ENCODE measurements around the gene CCDC183.
"Not testable (repeated sequence)": the region's sequence is repeated elsewhere in the genome, so short reads cannot be mapped to it uniquely, and the experiment has no call there.

The CCDC183 gene

DNA sequence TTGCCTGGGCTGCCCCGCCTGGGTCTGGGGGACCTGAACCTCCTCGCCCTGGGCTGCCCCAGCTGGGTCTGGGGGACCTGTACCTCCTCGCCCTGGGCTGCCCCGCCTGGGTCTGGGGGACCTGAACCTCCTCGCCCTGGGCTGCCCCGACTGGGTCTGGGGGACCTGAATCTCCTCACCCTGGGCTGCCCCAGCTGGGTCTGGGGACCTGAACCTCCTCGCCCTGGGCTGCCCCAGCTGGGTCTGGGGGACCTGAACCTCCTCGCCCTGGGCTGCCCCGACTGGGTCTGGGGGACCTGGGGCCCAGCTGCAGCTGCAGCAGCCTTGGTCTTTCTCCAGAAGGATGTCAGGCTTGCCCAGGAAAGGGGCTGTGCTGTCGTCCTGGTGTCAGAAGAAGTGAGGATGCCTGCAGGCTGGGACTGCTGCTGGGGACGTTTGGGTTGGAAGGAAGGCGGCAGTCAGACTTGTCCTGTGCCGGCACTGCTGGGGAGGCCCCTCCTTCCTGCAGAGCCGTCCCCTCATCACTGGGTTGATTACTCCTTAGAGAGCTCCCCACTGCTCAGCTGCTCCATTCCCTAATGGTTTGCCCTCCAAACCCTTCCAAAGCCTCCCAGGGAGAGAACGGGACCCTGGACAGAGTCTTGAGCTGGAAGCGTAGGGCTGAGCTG is 37.4 kb downstream of the CCDC183 start:
- not testable (repeated sequence) for H3K79me2 ChIP-seq (ENCODE audit: control insufficient read depth, insufficient read depth, low read length); H3K79me1 ChIP-seq (ENCODE audit: low read length); H2BK120ac ChIP-seq (ENCODE audit: low read depth, low read length); H3K4ac ChIP-seq (ENCODE audit: low read depth, low read length); H4K8ac ChIP-seq (ENCODE audit: low read depth, low read length); H3K4me1 ChIP-seq (ENCODE audit: control insufficient read depth, low read depth, low read length); H3K23ac ChIP-seq (ENCODE audit: low read length); H3K56ac ChIP-seq (ENCODE audit: low read length); H4K5ac ChIP-seq (ENCODE audit: low read length); H2AK5ac ChIP-seq (ENCODE audit: low read length); H2BK5ac ChIP-seq (ENCODE audit: low read length); H3K4me3 ChIP-seq (ENCODE audit: low read length); H2BK15ac ChIP-seq (replicated peaks; ENCODE audit: low read depth); H3K9ac ChIP-seq (ENCODE audit: low read length); H3K18ac ChIP-seq (ENCODE audit: low read length); H3K27ac ChIP-seq (ENCODE audit: low read depth, low read length); H3K27me3 ChIP-seq (ENCODE audit: insufficient read depth, low read length, poor library complexity); DNase-seq; H3K4me2 ChIP-seq (ENCODE audit: low read length)
- H3K36me3 ChIP-seq (ENCODE audit: control insufficient read depth, insufficient read depth, low read length) = peaks cover 14% of the 10 kb centered on the region
- no CpG with 5 or more reads among the region's 16 CpGs for WGBS (ENCODE audit: extremely low coverage, insufficient coverage, low lambda C conversion rate)

- H3K4ac ChIP-seq (ENCODE audit: low read depth, low read length) = no peak overlapping the region
- H3K79me2 ChIP-seq (ENCODE audit: control insufficient read depth, insufficient read depth, low read length) = no peaks in the 10 kb centered on the region
- H2BK5ac ChIP-seq (ENCODE audit: low read length) = no peak overlapping the region
- no peaks in the 10 kb centered on the region for H3K79me1 ChIP-seq (ENCODE audit: low read length)
- H3K4me2 ChIP-seq (ENCODE audit: low read length) = no peak overlapping the region
- no peak overlapping the region for H4K5ac ChIP-seq (ENCODE audit: low read length)
- H3K27me3 ChIP-seq (ENCODE audit: insufficient read depth, low read length, poor library complexity) = no peaks in the 10 kb centered on the region
- H3K4me1 ChIP-seq (ENCODE audit: control insufficient read depth, low read depth, low read length) = no peaks in the 10 kb centered on the region
- no peak overlapping the region for H3K27ac ChIP-seq (ENCODE audit: low read depth, low read length)
- no peak overlapping the region for H3K56ac ChIP-seq (ENCODE audit: low read length)
- H2BK120ac ChIP-seq (ENCODE audit: low read depth, low read length) = no peak overlapping the region
- H3K4me3 ChIP-seq (ENCODE audit: low read length) = no peak overlapping the region
- H3K18ac ChIP-seq (ENCODE audit: low read length) = no peak overlapping the region
- H3K36me3 ChIP-seq (ENCODE audit: control insufficient read depth, insufficient read depth, low read length) = peaks cover 6% of the 10 kb centered on the region
- no peak overlapping the region for H2AK5ac ChIP-seq (ENCODE audit: low read length)
- H3K9ac ChIP-seq (ENCODE audit: low read length) = no peak overlapping the region
- DNase-seq = no peak
- no CpG with 5 or more reads among the region's 36 CpGs for WGBS (ENCODE audit: extremely low coverage, insufficient coverage, low lambda C conversion rate)
- H4K8ac ChIP-seq (ENCODE audit: low read depth, low read length) = no peak overlapping the region
- H3K23ac ChIP-seq (ENCODE audit: low read length) = no peak overlapping the region
- H2BK15ac ChIP-seq (replicated peaks; ENCODE audit: low read depth) = no peak overlapping the region
Observed at GRCh38 chr9:136835162-136835931, 39.2 kb downstream of the CCDC183 start.

GRCh38 chr9:136835932-136836904 is 40.1 kb downstream of the CCDC183 start:
- Histone ChIP-seq H3K23ac (ENCODE audit: low read length) (no peak overlapping the region), H4K5ac (ENCODE audit: low read length) (no peak overlapping the region), H3K18ac (ENCODE audit: low read length) (no peak overlapping the region), H3K4ac (ENCODE audit: low read depth, low read length) (no peak overlapping the region), H2BK5ac (ENCODE audit: low read length) (no peak overlapping the region), H3K4me3 (ENCODE audit: low read length) (no peak overlapping the region), H2BK15ac (replicated peaks; ENCODE audit: low read depth) (no peak overlapping the region), H4K8ac (ENCODE audit: low read depth, low read length) (no peak overlapping the region), H3K27ac (ENCODE audit: low read depth, low read length) (no peak overlapping the region), H3K36me3 (ENCODE audit: control insufficient read depth, insufficient read depth, low read length) (peaks cover 6% of the 10 kb centered on the region), H3K79me1 (ENCODE audit: low read length) (no peaks in the 10 kb centered on the region), H3K27me3 (ENCODE audit: insufficient read depth, low read length, poor library complexity) (no peaks in the 10 kb centered on the region), H2BK120ac (ENCODE audit: low read depth, low read length) (no peak overlapping the region), H2AK5ac (ENCODE audit: low read length) (no peak overlapping the region), H3K79me2 (ENCODE audit: control insufficient read depth, insufficient read depth, low read length) (no peaks in the 10 kb centered on the region), H3K9ac (ENCODE audit: low read length) (no peak overlapping the region), H3K56ac (ENCODE audit: low read length) (no peak overlapping the region), H3K4me2 (ENCODE audit: low read length) (no peak overlapping the region), H3K4me1 (ENCODE audit: control insufficient read depth, low read depth, low read length) (no peaks in the 10 kb centered on the region)
- no peak for DNase-seq
- WGBS (ENCODE audit: extremely low coverage, insufficient coverage, low lambda C conversion rate) = no CpG with 5 or more reads among the region's 21 CpGs

DNA sequence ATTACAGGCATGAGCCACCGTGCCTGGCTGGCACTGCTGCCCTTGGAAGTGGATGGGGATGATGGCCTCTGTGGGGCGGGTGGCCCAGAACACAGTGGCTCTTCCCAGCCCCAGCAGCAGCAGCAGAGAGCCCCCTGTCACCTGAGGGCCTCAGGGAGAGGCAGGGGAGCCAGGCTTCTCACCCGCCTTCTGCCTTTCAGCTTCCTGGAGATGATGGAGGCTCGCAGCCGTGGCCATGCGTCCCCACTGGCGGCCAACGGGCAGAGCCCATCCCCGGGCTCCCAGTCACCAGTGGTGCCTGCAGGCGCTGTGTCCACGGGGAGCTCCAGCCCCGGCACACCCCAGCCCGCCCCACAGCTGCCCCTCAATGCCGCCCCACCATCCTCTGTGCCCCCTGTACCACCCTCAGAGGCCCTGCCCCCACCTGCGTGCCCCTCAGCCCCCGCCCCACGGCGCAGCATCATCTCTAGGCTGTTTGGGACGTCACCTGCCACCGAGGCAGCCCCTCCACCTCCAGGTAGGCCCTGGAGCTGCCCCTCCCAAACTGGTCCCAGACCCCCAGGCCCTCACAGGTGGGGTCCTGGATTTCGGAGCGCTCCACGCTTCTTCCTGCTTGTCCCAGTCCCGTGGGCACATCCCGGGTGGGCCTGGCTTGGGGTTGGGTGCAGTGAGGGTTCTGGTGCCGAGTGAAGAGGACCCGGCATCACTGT is 41.2 kb downstream of the CCDC183 start:
- no peak overlapping the region for H2BK15ac ChIP-seq (replicated peaks; ENCODE audit: low read depth)
- no peak overlapping the region for H3K4me2 ChIP-seq (ENCODE audit: low read length)
- whole genome bisulfite sequencing (ENCODE audit: extremely low coverage, insufficient coverage, low lambda C conversion rate) = no CpG with 5 or more reads among the region's 27 CpGs

GRCh38 chr9:136837856-136838277 is 41.7 kb downstream of the CCDC183 start:
- H3K18ac ChIP-seq (ENCODE audit: low read length); H3K9ac ChIP-seq (ENCODE audit: low read length); H4K8ac ChIP-seq (ENCODE audit: low read depth, low read length); DNase-seq; H3K27ac ChIP-seq (ENCODE audit: low read depth, low read length); H3K4me2 ChIP-seq (ENCODE audit: low read length); H3K79me2 ChIP-seq (ENCODE audit: control insufficient read depth, insufficient read depth, low read length); H3K79me1 ChIP-seq (ENCODE audit: low read length); H2BK15ac ChIP-seq (replicated peaks; ENCODE audit: low read depth); H3K23ac ChIP-seq (ENCODE audit: low read length); H2BK120ac ChIP-seq (ENCODE audit: low read depth, low read length); H2AK5ac ChIP-seq (ENCODE audit: low read length); H3K4me3 ChIP-seq (ENCODE audit: low read length); H3K56ac ChIP-seq (ENCODE audit: low read length); H3K27me3 ChIP-seq (ENCODE audit: insufficient read depth, low read length, poor library complexity); H3K4me1 ChIP-seq (ENCODE audit: control insufficient read depth, low read depth, low read length); H3K36me3 ChIP-seq (ENCODE audit: control insufficient read depth, insufficient read depth, low read length); H3K4ac ChIP-seq (ENCODE audit: low read depth, low read length); H4K5ac ChIP-seq (ENCODE audit: low read length); H2BK5ac ChIP-seq (ENCODE audit: low read length): not testable (repeated sequence)
- no CpG with 5 or more reads among the region's 15 CpGs for WGBS (ENCODE audit: extremely low coverage, insufficient coverage, low lambda C conversion rate)

More for the DNA sequence above, 41.2 kb downstream of the CCDC183 start:
- Histone ChIP-seq H3K23ac (ENCODE audit: low read length) (no peak overlapping the region), H3K9ac (ENCODE audit: low read length) (no peak overlapping the region), H3K27ac (ENCODE audit: low read depth, low read length) (no peak overlapping the region), H3K4me3 (ENCODE audit: low read length) (no peak overlapping the region), H3K79me2 (ENCODE audit: control insufficient read depth, insufficient read depth, low read length) (no peaks in the 10 kb centered on the region), H3K4ac (ENCODE audit: low read depth, low read length) (no peak overlapping the region), H3K36me3 (ENCODE audit: control insufficient read depth, insufficient read depth, low read length) (peaks cover 2% of the 10 kb centered on the region), H3K4me1 (ENCODE audit: control insufficient read depth, low read depth, low read length) (no peaks in the 10 kb centered on the region), H3K18ac (ENCODE audit: low read length) (no peak overlapping the region), H3K56ac (ENCODE audit: low read length) (no peak overlapping the region), H4K5ac (ENCODE audit: low read length) (no peak overlapping the region), H4K8ac (ENCODE audit: low read depth, low read length) (no peak overlapping the region), H3K27me3 (ENCODE audit: insufficient read depth, low read length, poor library complexity) (no peaks in the 10 kb centered on the region), H2AK5ac (ENCODE audit: low read length) (no peak overlapping the region), H3K79me1 (ENCODE audit: low read length) (no peaks in the 10 kb centered on the region), H2BK120ac (ENCODE audit: low read depth, low read length) (no peak overlapping the region), H2BK5ac (ENCODE audit: low read length) (no peak overlapping the region)
- DNase-seq = no peak
